Activated T-helper 17 cell treated with anti-CD3 and anti-CD28 coated beads, Interleukin-2, amount 50 U/mL, for 72 hours (primary cell): ENCODE results near the gene VEZF1. TPM values are rescaled to one million over a fixed set of nuclear protein-coding genes. Genes with fewer than 3 reads are reported as not detected.
"Not testable (repeated sequence)": the region's sequence is repeated elsewhere in the genome, so short reads cannot be mapped to it uniquely, and the experiment has no call there.

Experiments
- ATAC-seq: fragments of 150-1000 bp; cut with Tn5 transposase; replicated peaks from 2 replicates; pipeline ENCODE4 v1.10.0; 2021; ENCODE audit warnings: mild to moderate bottlenecking, moderate library complexity
- H3K27ac Mint-ChIP-seq: one replicate; pipeline ENCODE4 v1.8.0; 2022; ENCODE audit warnings: mixed read lengths
- H3K27me3 Mint-ChIP-seq: one replicate; pipeline ENCODE4 v1.8.0; 2022; ENCODE audit warnings: mixed read lengths
- H3K36me3 Mint-ChIP-seq: one replicate; pipeline ENCODE4 v1.8.0; 2022; ENCODE audit warnings: low read depth, mild to moderate bottlenecking, mixed read lengths
- H3K4me1 Mint-ChIP-seq: one replicate; pipeline ENCODE4 v1.8.0; 2022; ENCODE audit warnings: mixed read lengths
- H3K4me3 Mint-ChIP-seq: one replicate; pipeline ENCODE4 v1.8.0; 2022; ENCODE audit warnings: mild to moderate bottlenecking, mixed read lengths
- H3K9me3 Mint-ChIP-seq: one replicate; pipeline ENCODE4 v1.8.0; 2022; ENCODE audit warnings: mixed read lengths
- total RNA-seq, 2 donors: library from RNA; stranded (reverse); gene quantifications; one replicate each; pipeline ENCODE4 v1.2.3, GENCODE V29; 2022

VEZF1 gene
- total RNA-seq, 2 donors from 2014 or later: 21.4 to 29.6 TPM

GRCh38 chr17:57990037-57990436, 2.0 kb upstream of the VEZF1 start:
- Mint-ChIP-seq H3K4me1 (peaks cover 9% of the 10 kb centered on the region), H3K36me3 (peaks cover 35% of the 10 kb centered on the region)

GRCh38 chr17:57988301-57989250, 522 bp upstream of the VEZF1 start:
- H3K9me3 Mint-ChIP-seq: no peaks in the 10 kb centered on the region
- H3K36me3 Mint-ChIP-seq: peaks cover 46% of the 10 kb centered on the region
- peak overlapping the region; percentile 88 for H3K4me3 Mint-ChIP-seq
- H3K4me1 Mint-ChIP-seq: peaks cover 21% of the 10 kb centered on the region
- no peaks in the 10 kb centered on the region for H3K27me3 Mint-ChIP-seq
- ATAC-seq: peak; percentile 80
- peak overlapping the region; percentile 94 for H3K27ac Mint-ChIP-seq

More at GRCh38 chr17:57990037-57990436, 2.0 kb upstream of the VEZF1 start:
- peak overlapping the region; percentile 94 for H3K27ac Mint-ChIP-seq
- no peaks in the 10 kb centered on the region for H3K27me3 Mint-ChIP-seq
- no peak for ATAC-seq
- H3K9me3 Mint-ChIP-seq: no peaks in the 10 kb centered on the region
- H3K4me3 Mint-ChIP-seq: peak overlapping the region; percentile 88

- no peaks in the 10 kb centered on the region for H3K27me3 Mint-ChIP-seq
- H3K4me1 Mint-ChIP-seq: peaks cover 32% of the 10 kb centered on the region
- H3K27ac Mint-ChIP-seq: peak overlapping the region; percentile 92
- ATAC-seq: peak; percentile 25
- peak overlapping the region; percentile 92 for H3K4me3 Mint-ChIP-seq
- H3K36me3 Mint-ChIP-seq: peaks cover 61% of the 10 kb centered on the region
- H3K9me3 Mint-ChIP-seq: no peaks in the 10 kb centered on the region
These were observed 1.0 kb downstream of the VEZF1 start for GRCh38 chr17:57986841-57987580.

- Mint-ChIP-seq H3K36me3 (peaks cover 75% of the 10 kb centered on the region), H3K27me3 (no peaks in the 10 kb centered on the region), H3K27ac (no peak overlapping the region), H3K4me3 (peak overlapping the region; percentile 92), H3K4me1 (peaks cover 32% of the 10 kb centered on the region), H3K9me3 (no peaks in the 10 kb centered on the region)
- ATAC-seq: no peak
These were observed 2.4 kb downstream of the VEZF1 start for GRCh38 chr17:57985675-57985974.

- H3K4me1 Mint-ChIP-seq: peaks cover 32% of the 10 kb centered on the region
- no peaks in the 10 kb centered on the region for H3K27me3 Mint-ChIP-seq
- ATAC-seq: no peak
- peak overlapping the region; percentile 92 for H3K4me3 Mint-ChIP-seq
- peaks cover 80% of the 10 kb centered on the region for H3K36me3 Mint-ChIP-seq
- no peak overlapping the region for H3K27ac Mint-ChIP-seq
- no peaks in the 10 kb centered on the region for H3K9me3 Mint-ChIP-seq
These were observed 2.9 kb downstream of the VEZF1 start for GRCh38 chr17:57984936-57985674.

GRCh38 chr17:57984261-57984890, 3.7 kb downstream of the VEZF1 start:
- Mint-ChIP-seq H3K4me3 (peak overlapping the region; percentile 92), H3K4me1 (peaks cover 32% of the 10 kb centered on the region), H3K36me3 (peaks cover 85% of the 10 kb centered on the region), H3K27me3 (no peaks in the 10 kb centered on the region), H3K9me3 (no peaks in the 10 kb centered on the region), H3K27ac (no peak overlapping the region)
- no peak for ATAC-seq

- no peak overlapping the region for H3K4me3 Mint-ChIP-seq
- H3K4me1 Mint-ChIP-seq: peaks cover 35% of the 10 kb centered on the region
- H3K36me3 Mint-ChIP-seq: peaks cover 85% of the 10 kb centered on the region
These were observed 4.6 kb downstream of the VEZF1 start for GRCh38 chr17:57983446-57983845.

GRCh38 chr17:57982452-57983170, 5.4 kb downstream of the VEZF1 start:
- peaks cover 93% of the 10 kb centered on the region for H3K36me3 Mint-ChIP-seq
- no peaks in the 10 kb centered on the region for H3K9me3 Mint-ChIP-seq
- peaks cover 35% of the 10 kb centered on the region for H3K4me1 Mint-ChIP-seq
- no peaks in the 10 kb centered on the region for H3K27me3 Mint-ChIP-seq
- H3K27ac Mint-ChIP-seq: peak overlapping the region; percentile 53
- ATAC-seq: no peak
- peak overlapping the region; percentile 48 for H3K4me3 Mint-ChIP-seq

More at GRCh38 chr17:57983446-57983845, 4.6 kb downstream of the VEZF1 start:
- Mint-ChIP-seq H3K27me3 (no peaks in the 10 kb centered on the region), H3K27ac (no peak overlapping the region), H3K9me3 (no peaks in the 10 kb centered on the region)
- no peak for ATAC-seq

GRCh38 chr17:57980522-57980921, 7.5 kb downstream of the VEZF1 start:
- Mint-ChIP-seq H3K36me3 (peaks cover 96% of the 10 kb centered on the region), H3K27me3 (no peaks in the 10 kb centered on the region), H3K4me3 (no peak overlapping the region), H3K4me1 (peaks cover 29% of the 10 kb centered on the region), H3K27ac (no peak overlapping the region), H3K9me3 (no peaks in the 10 kb centered on the region)
- no peak for ATAC-seq

- Mint-ChIP-seq H3K4me3 (no peak overlapping the region), H3K36me3 (peaks cover 96% of the 10 kb centered on the region), H3K4me1 (peaks cover 18% of the 10 kb centered on the region), H3K27me3 (no peaks in the 10 kb centered on the region), H3K27ac (no peak overlapping the region), H3K9me3 (no peaks in the 10 kb centered on the region)
- ATAC-seq: no peak
These were observed 9.0 kb downstream of the VEZF1 start for GRCh38 chr17:57979076-57979475.

GRCh38 chr17:57976594-57976993, 11.5 kb downstream of the VEZF1 start:
- no peak for ATAC-seq
- H3K27ac Mint-ChIP-seq: no peak overlapping the region
- no peak overlapping the region for H3K4me3 Mint-ChIP-seq
- peaks cover 4% of the 10 kb centered on the region for H3K4me1 Mint-ChIP-seq
- peaks cover 89% of the 10 kb centered on the region for H3K36me3 Mint-ChIP-seq
- H3K9me3 Mint-ChIP-seq: no peaks in the 10 kb centered on the region
- H3K27me3 Mint-ChIP-seq: no peaks in the 10 kb centered on the region

GRCh38 chr17:57975044-57975443, 13.0 kb downstream of the VEZF1 start:
- no peaks in the 10 kb centered on the region for H3K9me3 Mint-ChIP-seq
- peak overlapping the region; percentile 58 for H3K27ac Mint-ChIP-seq
- ATAC-seq: no peak
- no peaks in the 10 kb centered on the region for H3K27me3 Mint-ChIP-seq
- peaks cover 4% of the 10 kb centered on the region for H3K4me1 Mint-ChIP-seq
- H3K36me3 Mint-ChIP-seq: peaks cover 74% of the 10 kb centered on the region
- no peak overlapping the region for H3K4me3 Mint-ChIP-seq

GRCh38 chr17:57974053-57974824, 13.8 kb downstream of the VEZF1 start:
- not testable (repeated sequence) for H3K4me1 Mint-ChIP-seq, H3K27me3 Mint-ChIP-seq, ATAC-seq, H3K9me3 Mint-ChIP-seq, H3K27ac Mint-ChIP-seq, H3K4me3 Mint-ChIP-seq
- peaks cover 66% of the 10 kb centered on the region for H3K36me3 Mint-ChIP-seq
